ENCODE data around the gene COL15A1.

DNA sequence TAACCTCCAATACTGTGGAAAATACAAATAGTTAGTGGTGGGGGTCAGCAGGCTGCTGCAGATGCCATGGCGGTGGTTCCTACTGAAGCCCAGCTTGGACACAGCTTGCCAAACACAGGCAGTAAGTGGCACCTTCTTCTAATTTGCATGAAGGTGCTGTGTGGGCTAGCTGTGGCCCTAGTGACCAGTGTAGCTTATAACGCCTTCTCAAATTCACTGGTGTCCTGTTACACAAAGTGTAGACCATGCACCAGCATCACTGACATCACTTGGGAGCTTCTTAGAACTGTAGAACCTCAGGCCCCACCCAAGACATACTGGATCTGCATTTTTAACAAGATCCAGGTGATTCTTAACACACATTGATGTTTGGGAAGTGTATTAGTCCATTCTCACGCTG is 102.4 kb downstream of the COL15A1 start:
- TF ChIP-seq, protein P1, sequence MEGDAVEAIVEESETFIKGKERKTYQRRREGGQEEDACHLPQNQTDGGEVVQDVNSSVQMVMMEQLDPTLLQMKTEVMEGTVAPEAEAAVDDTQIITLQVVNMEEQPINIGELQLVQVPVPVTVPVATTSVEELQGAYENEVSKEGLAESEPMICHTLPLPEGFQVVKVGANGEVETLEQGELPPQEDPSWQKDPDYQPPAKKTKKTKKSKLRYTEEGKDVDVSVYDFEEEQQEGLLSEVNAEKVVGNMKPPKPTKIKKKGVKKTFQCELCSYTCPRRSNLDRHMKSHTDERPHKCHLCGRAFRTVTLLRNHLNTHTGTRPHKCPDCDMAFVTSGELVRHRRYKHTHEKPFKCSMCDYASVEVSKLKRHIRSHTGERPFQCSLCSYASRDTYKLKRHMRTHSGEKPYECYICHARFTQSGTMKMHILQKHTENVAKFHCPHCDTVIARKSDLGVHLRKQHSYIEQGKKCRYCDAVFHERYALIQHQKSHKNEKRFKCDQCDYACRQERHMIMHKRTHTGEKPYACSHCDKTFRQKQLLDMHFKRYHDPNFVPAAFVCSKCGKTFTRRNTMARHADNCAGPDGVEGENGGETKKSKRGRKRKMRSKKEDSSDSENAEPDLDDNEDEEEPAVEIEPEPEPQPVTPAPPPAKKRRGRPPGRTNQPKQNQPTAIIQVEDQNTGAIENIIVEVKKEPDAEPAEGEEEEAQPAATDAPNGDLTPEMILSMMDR (IDR thresholded peaks at IDR 0.05) = no peak
- TF ChIP-seq POLR2A (IDR thresholded peaks at IDR 0.05) (no peak), POLR2AphosphoS5 (IDR thresholded peaks at IDR 0.05; ENCODE audit: insufficient read depth in 1 of 2, low read depth in 1 of 2) (no peak)
